SK-MEL-5 (cell line): ENCODE measurements around the gene SETBP1. TPM values are rescaled to one million over a fixed set of nuclear protein-coding genes. Genes with fewer than 3 reads are reported as not detected.
"Not testable (repeated sequence)": the region's sequence is repeated elsewhere in the genome, so short reads cannot be mapped to it uniquely, and the experiment has no call there.

Source experiments
- DNase-seq: peaks from one replicate; pipeline ENCODE4 v3.0.0-alpha.2; 2016; ENCODE audit warnings: low read depth, low spot score
- in situ Hi-C: cut with HindIII; loops from 2 replicates; pipeline ENCODE4 v1.10.0; 2016; ENCODE audit warnings: low sequenced_read_pairs, high pct_unique_total_duplicates, low pct_unique_long_range_greater_than_20kb
- total RNA-seq: library from RNA; depleted of rRNA; stranded (reverse); fragments of >200 nt; shearing (Covaris generic); gene quantifications from 2 replicates; pipeline ENCODE4 v1.2.3, GENCODE V29; 2014

Gene SETBP1
- total RNA-seq, 1 experiment from 2014 or later: 2.3 TPM

DNA sequence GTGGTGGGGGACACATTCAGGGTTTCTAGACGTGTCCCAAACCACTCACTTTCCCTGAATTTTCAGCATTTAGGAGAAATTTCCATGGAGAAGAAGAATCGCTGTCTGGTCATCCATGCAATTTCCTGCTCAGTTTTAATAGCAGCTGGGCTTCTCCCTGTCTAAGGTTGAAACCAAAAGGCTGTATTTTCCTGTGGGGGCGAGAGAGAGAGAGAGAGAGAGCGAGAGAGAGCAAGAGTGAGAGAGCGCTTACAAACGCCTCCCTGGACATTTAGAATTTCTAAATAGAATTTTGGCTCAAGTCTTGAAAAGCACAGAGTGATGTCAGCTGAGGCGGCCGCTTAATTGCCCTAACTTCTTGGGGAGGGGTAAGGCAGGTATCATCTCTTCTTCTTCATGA, 110.8 kb downstream of the SETBP1 start:
- no peak for DNase-seq
- in situ Hi-C loops: no loop called here

DNA sequence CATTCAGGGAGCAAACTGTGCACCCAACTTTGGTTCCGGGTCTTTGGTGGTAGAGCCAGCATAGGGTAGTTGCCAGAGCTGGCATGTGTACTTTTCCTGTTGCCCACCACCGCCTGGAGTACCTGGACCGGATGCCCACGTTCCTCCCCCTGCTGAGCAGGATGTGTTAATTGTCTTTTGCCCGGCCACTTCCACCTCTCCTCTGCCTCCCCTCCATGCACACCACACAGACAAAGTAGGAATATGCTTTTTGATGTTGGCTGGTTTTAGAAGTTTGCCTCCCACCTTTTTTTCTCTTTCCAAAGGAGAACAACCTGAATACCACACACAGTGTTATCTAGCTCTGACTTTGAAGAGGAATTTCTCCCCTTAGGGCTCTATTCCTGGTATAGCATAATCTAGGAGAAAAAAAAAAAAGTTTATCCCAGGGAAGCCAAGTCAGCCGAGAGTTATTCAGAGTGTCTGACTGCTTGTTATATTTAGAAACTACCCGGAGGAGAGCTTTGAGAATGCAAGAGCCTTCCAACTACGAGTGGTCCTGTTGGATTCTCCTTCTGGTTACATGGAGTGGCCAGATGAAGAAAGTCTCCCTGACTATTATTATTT, 111.9 kb downstream of the SETBP1 start:
- no peak for DNase-seq
- in situ Hi-C loops: no loop called here

DNA sequence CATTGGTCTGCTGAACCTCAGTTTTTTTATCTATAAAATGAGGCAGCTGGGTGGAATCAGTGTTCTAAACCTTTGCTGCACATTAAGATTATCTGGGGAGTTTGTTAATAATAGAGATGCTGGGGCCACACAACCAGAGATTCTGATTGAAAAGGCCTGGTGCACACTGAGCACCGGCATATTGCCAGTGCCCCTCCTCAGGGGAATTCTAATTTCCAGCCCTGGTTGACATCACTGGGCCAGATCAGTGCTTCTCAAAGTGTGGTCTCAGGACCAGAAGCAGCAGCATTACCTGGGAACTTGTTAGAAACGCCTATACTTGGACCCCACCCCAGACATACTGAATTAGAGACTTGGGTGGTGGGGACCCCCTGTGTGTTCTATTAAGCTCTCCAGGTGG, 112.5 kb downstream of the SETBP1 start:
- no peak for DNase-seq
- in situ Hi-C loops: no loop called here

DNA sequence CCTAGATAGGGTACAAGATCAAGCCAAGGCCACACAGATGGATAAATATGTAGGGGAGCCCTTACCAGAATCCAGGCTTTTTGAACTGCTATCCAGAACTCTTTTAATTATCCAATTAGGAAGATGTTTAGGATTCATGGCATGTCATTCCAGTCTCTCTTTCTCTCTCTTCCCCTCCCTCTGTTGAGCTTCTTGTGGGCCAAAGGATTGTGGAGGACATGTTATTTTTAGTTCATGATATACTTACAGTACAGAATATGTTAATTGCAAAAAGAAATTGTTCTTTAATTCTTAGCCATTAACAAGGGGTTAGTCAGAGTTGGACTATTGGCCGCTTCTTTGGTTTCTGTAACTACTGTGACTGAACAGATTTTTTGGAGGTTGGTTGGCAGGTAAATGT, 113.0 kb downstream of the SETBP1 start:
- no peak for DNase-seq
- in situ Hi-C loops: no loop called here

DNA sequence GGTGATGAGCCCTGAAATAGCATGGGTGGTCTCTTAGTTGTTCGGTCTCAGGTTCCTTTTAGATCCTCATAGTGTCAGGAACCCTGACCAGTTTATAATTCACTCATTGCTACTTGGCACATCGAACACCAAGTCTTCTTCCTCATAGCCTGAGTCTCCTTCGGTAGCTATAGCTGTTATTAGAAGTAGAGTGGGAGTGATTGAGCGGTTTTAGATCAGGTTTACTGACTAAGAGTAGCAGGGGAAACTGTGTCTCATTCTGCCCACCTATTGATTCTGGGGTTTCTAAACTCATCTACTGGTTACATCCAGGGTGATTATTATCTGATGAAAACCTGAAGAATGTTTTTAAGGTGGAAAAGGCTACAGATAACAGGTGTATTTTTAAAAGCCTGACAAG, 114.6 kb downstream of the SETBP1 start:
- DNase-seq: no peak
- in situ Hi-C loops: no loop called here

DNA sequence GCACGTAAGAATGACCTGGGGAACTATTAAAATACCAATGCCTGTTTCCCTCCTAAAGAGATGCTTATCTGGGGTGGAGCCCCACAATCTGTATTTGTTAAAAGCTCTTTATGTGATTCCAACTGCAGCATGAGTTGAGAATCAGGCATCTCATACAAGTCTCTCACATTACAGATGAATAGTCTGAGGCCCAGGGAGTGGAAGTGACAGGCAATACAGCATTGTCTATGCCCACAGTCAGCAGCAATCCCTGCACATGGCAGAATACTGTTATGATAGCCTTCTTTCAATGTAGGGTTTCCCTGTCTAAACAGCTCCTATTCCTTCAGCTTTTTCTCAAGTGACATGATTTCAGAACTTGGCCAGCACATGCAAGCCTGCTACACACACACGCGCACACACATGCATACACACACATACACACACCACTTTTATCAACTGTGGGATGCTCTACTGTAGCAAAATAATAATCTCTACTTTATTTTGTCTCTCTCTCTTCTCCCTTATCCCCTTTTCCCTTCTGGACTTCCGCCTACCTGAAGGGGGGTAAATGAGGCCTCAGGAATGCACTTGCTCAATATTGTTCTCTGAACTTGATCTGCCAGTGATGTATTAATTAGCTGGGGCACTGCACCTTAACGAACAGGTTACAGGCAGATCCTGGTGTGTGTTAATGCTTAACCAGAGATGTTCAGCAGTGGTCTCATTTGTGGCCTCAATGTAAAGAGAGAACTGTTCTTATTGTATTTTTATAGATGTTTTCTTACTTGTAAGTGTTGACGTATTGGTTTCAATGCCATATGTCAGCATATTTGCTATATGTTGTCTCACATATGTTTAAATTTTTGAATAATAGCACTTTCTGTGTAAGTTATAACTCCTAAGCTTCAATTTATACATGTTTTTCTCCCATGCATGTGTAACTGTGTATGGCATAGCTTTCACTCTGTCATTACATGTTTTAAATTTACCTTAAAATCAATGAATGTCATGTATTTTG, 116.0 kb downstream of the SETBP1 start:
- in situ Hi-C loops: no loop called here
- no peak for DNase-seq

DNA sequence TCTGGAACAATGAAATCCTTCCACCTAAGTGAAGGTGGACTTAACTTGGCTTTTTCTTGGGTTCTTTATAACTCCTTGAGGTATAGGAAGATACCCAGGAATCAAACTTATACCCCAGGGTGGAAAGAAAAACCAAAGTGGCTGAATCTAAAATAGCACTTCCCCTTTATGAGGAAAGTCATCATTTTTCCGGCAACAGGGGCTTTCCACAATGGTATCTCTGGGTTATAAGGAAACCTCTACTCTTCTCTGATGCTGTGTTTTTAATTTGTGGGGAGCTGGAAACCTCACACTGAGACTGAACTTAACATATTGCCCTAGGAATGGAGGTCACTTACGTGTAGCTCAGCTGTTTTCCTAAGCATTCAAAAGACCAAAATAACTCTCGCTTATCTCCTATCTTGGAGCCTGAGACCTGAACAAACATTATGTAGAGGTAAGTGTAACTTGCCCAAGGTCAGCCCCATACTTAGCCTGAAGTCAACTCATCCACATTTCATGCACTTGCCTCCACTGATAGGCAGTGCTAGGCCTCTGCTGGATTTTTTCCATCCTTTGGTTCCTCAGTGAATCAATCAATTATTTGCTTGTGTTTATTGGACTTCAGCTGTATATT, 117.9 kb downstream of the SETBP1 start:
- DNase-seq: no peak
- in situ Hi-C loops: no loop called here

DNA sequence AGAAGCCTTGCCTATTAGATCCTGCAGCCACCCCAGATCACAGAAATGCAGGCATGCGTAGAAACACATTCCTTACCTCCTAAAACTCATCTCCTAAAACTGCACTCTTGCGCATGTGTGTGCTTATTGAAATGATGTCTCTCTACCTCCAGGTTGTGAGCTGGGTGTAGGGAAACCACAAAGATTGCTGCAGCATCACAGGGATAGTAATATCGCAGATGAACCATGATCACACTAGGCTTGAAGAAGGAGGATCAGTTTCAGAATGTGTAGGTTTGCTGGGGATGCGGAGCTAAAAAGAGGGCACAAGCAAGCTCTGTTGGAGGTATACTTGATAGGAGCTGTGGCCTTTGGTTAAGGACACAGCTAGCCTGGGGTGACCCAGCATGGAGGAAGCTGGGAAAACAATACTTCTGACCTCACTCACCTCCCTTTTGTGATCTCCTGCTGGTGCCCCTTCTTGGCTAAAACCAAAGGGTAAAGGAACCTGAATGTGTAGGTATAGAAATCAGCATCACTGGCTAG, 118.8 kb downstream of the SETBP1 start:
- DNase-seq: no peak
- in situ Hi-C loops: no loop called here

DNA sequence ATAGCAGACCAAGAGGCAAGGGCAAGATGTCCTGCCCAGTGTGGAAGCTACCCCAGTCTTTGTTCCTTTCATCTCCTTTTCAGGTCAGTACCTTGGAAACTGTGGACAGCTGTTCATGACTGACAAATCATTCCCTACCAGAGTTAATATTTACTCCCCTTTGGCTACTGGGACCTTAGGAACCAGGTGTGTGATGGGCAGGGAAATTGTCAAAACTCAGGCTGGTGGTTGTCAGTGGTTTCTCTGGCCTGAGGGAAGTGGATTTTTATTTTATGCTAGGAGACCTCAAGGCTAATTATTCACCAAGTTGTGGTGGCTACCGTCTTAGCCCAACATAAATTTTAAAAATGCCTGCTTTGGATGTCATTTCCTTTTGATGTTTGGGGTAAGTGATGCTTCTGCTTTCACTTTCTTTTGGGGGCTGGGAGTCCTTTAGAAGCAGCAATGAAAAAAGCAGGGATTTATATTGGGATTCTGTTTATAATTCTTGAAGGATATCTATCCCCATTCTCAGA, 119.3 kb downstream of the SETBP1 start:
- in situ Hi-C loops: no loop called here
- no peak for DNase-seq

DNA sequence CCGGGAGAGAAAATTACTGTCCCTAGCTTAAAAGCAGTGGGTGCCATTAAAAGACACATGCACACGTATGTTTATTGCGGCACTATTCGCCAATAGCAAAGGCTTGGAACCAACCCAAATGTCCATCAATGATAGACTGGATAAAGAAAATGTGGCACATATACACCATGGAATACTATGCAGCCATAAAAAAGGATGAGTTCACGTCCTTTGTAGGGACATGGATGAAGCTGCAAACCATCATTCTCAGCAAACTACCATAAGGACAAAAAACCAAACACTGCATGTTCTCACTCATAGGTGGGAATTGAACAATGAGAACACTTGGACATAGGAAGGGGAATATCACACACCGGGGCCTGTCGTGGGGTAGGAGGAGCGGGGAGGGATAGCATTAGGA, 120.1 kb downstream of the SETBP1 start:
- DNase-seq, in situ Hi-C loops: not testable (repeated sequence)

DNA sequence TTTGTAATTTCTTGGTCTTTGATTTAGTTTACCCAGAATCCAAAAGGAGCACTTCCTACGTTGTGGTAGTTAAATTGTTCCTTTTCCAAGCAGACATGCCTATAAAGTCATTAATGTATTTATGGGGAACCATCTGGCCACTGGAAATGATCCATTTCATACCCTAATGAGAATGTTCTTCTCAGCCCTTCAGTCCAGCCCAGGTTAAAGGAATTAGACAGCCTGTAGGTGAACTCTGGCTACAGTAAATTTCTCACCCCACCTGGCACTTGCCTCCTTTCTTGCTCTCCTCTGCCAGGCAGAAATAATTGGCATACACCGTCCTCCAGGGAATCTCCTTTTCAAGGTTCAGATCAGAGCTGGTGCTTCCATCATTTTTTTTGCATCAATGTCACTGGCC, 121.1 kb downstream of the SETBP1 start:
- in situ Hi-C loops: no loop called here
- DNase-seq: no peak

DNA sequence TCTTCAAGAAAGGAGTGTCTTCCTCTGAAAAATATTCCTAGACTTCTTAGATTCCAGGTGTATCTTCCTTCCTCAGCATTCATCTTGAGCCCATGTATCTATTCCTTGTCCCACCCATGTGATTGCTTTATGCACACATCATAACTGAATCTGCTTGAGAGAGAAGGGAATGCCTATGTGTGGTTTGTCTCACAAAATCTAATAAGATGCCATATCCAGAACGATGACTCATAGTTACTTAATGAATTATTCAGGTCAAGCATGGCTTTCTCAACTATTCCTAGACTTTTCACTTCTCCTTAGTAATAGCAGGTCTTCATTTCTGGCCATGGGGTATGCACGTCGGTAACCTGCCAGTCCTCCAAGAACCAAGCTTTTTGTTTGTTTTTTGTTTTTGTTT, 121.8 kb downstream of the SETBP1 start:
- peak; percentile 13 for DNase-seq
- in situ Hi-C loops: no loop called here

DNA sequence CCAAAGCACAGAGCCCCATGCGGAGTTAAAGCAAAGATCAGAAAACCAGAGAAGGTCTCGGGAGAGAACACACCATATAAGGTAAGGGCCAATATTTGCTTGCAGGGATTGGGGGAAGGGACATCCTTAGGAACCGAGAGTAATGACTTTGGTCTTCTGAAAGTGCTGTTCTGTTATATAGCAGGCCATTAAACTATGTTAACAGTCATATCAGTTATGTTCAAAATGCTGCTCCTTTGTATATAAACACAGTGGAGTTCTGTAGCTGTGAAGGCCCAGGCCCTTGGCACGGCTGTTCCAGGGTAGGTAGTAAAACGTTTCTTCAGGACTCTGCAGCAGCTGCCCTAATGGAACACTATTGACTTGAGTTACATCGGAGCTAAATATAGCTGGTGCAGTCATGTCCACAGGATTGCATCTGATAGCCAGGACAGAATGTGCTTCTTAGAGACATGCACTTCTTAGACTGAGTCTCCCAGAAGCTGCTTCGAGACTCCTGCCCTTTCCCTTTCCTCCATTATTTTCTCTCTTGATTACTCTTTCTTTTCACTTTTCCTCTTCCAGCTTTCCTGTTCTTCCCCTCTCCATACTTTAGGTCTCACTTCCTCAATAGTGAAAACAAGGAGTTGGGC, 122.4 kb downstream of the SETBP1 start:
- in situ Hi-C loops: no loop called here
- no peak for DNase-seq

DNA sequence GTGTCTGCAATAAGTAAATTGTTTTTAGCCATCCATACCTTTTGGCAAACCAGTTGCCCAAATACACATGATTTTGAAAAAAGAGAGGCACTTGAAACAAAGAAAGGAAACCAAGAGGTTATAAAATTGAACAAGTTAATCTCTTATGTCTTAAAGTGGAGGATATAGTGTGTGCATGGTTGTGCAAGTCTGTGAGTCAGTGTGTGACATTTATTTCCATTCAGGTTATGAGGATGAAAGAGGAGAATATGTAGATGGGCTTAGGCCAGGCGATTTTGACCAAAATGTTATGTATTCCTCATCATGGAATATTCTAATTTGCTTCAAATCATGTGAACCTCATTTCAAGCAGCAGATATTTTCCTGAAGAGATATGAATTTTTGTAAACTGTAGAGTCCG, 123.3 kb downstream of the SETBP1 start:
- in situ Hi-C loops: no loop called here
- no peak for DNase-seq

DNA sequence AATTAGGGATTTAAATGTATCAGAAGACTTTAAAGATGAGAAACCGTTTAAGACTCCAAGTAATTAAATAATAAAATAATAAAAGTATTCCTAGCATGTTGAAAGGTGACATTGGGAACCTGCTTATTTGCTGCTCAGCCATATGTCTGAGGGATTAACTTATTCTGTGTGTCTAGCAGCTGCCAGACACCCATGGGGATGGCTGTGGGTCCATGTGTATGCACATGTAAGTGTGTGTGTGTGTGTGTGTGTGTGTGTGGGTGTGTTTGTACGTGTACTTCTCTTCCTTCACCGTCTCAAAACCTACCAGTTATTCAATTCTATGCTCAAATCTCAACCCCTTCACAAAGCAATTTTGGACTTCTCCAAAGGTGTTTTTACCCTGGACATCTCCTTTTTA, 124.5 kb downstream of the SETBP1 start:
- DNase-seq: no peak
- in situ Hi-C loops: no loop called here

DNA sequence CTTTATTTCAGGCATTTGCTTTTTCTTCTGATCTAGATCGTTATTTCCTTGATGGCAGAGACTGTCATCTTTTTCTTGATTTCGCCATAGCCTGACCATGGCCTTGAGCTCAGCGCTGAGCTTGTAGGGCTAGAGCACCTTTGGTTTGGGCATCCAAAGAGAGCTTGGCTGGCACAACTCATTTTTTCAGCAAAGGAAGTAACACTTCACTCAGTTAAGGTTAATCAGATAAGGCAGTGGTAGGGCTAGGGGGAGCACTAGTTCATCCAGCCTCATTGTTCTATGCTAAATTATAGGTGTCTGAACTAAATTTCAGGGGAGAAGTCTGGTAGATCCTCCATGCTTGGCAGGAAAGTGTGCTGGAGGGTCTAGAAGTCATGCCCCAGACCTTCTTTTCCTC, 125.0 kb downstream of the SETBP1 start:
- in situ Hi-C loops: no loop called here
- no peak for DNase-seq

DNA sequence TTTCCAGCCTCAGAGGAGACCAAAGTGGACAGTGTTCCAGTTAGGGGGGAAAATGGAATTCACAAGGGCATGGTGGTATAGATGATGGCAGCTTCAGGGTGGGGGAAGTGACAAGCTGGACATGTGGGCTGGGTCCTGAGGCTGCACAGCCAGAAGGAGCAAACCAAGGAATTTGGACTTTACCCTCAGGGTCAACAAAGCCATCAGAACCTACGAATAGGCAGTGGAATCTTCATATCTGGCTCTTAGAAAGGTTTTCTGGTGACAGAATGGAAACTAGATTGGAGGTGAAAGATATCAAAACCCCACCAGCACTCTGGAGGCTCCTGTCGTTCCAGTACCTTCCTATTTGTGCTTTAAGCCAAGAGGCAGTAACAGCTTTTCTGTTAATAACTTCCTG, 127.1 kb downstream of the SETBP1 start:
- no peak for DNase-seq
- in situ Hi-C loops: no loop called here
